Measurements from ENCODE around the gene COMMD3.
"Not testable (repeated sequence)": the region's sequence is repeated elsewhere in the genome, so short reads cannot be mapped to it uniquely, and the experiment has no call there.

The COMMD3 gene

GRCh38 chr10:22356324-22356873 lies 40.2 kb downstream of the COMMD3 start:
- DNase-seq (ENCODE audit: low read depth) = no peak
- TF ChIP-seq, protein P1, sequence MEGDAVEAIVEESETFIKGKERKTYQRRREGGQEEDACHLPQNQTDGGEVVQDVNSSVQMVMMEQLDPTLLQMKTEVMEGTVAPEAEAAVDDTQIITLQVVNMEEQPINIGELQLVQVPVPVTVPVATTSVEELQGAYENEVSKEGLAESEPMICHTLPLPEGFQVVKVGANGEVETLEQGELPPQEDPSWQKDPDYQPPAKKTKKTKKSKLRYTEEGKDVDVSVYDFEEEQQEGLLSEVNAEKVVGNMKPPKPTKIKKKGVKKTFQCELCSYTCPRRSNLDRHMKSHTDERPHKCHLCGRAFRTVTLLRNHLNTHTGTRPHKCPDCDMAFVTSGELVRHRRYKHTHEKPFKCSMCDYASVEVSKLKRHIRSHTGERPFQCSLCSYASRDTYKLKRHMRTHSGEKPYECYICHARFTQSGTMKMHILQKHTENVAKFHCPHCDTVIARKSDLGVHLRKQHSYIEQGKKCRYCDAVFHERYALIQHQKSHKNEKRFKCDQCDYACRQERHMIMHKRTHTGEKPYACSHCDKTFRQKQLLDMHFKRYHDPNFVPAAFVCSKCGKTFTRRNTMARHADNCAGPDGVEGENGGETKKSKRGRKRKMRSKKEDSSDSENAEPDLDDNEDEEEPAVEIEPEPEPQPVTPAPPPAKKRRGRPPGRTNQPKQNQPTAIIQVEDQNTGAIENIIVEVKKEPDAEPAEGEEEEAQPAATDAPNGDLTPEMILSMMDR (conservative IDR thresholded peaks at IDR 0.05; ENCODE audit: low read depth, low read length) = no peak
- no peak overlapping the region for H3K4me3 ChIP-seq (ENCODE audit: low read length)

DNA sequence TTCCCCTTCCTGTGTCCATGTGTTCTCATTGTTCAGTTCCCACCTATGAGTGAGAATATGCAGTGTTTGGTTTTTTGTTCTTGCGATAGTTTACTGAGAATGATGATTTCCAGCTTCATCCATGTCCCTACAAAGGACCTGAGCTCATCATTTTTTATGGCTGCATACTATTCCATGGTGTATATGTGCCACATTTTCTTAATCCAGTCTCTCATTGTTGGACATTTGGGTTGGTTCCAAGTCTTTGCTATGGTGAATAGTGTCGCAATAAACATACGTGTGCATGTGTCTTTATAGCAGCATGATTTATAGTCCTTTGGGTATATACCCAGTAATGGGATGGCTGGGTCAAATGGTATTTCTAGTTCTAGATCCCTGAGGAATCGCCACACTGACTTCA lies 41.6 kb downstream of the COMMD3 start:
- DNase-seq (ENCODE audit: low read depth); H3K4me3 ChIP-seq (ENCODE audit: low read length): not testable (repeated sequence)

GRCh38 chr10:22363305-22363704 lies 47.1 kb downstream of the COMMD3 start:
- TF ChIP-seq, protein P1 (conservative IDR thresholded peaks at IDR 0.05; ENCODE audit: low read depth, low read length) = no peak
- no peak overlapping the region for H3K4me3 ChIP-seq (ENCODE audit: low read length)
- no peak for DNase-seq (ENCODE audit: low read depth)

DNA sequence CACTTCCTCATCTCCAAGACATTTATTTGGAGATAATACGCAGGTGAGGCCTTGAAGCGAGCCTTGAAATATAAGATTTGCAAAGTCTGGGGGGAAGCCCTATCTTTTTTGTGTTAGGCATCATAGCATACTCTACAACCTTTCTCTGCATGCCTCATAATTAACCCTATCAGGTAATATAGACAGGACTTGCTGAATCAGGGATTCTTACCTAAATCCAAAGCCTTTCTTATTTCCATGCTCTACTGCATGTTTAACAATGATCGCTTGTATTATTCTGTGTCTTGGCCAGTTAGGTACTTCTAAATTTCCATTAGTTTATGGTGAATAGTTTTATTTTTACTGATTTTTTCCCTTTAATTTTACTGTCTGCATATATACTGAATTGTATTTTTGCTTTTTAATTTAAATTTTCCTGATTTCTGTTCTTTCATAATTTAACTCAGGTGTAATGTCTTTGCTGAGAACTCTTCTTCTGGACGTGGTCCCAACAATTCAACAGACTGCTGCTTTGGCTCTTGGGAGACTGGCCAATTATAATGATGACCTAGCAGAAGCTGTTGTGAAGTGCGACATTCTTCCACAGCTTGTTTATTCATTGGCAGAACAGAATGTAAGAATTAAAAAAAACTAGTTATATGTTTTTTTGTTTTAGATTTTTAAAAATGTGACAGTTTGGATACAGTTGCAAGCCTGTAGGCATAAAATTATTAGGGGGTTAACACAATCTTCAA lies 48.4 kb downstream of the COMMD3 start:
- TF ChIP-seq, protein P1 (conservative IDR thresholded peaks at IDR 0.05; ENCODE audit: low read depth, low read length) = no peak
- no peak for DNase-seq (ENCODE audit: low read depth)
- H3K4me3 ChIP-seq (ENCODE audit: low read length) = no peak overlapping the region

DNA sequence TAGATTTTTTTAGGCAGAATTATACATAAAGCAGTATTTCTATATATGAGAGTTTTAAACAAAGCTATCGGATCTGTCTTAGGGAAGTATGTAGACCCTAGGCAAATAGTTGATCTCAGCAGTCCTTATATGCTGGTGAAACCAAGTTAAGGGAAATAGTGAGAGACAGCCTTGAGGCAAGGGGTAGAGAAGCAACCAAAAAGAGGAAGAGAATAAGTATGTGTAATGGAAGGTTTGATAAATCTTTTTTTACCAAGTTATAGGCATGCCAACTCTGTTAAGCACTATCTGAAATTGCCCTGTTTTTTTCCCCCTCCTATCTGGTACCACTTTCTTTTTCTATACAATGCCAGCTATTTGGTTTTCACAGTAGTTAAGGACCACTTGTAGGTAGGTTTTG lies 49.0 kb downstream of the COMMD3 start:
- TF ChIP-seq, protein P1 (conservative IDR thresholded peaks at IDR 0.05; ENCODE audit: low read depth, low read length) = no peak
- no peak for DNase-seq (ENCODE audit: low read depth)
- no peak overlapping the region for H3K4me3 ChIP-seq (ENCODE audit: low read length)

DNA sequence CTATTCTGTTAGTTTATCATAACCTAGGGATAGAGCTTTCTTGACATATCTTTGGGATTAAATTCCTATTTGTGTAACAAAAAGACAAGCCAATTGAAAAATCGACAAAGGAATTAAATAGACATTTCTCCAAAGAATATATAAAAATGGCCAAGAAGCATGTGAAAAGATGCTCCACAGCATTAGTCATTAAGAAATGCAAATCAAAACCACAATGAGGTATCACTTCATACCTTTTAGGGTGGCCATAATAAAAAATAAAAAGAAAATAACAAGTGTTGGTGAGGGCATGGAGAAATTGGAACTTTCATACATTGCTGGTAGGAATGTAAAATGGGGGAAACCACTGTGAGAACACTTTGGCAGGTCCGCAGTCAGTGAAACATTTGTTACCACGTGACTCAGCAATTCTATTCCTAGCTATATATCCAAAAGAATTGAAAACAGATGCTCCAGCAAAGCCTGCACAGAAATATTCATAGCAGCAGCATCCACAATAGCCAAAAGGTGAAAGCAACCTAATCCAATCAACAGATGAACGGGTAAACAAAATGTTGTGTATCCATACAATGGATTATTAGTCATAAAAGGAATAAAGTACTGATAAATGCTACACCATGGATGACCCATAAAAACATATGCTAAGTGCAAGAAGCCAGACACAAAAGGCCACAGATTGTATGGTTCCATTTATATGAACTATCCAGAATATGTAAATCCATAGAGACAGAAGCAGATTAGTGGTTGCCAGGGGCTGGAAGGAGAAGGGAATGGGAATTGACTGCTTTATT lies 49.7 kb downstream of the COMMD3 start:
- TF ChIP-seq, protein P1 (conservative IDR thresholded peaks at IDR 0.05; ENCODE audit: low read depth, low read length) = no peak
- H3K4me3 ChIP-seq (ENCODE audit: low read length) = no peak overlapping the region
- DNase-seq (ENCODE audit: low read depth) = no peak

DNA sequence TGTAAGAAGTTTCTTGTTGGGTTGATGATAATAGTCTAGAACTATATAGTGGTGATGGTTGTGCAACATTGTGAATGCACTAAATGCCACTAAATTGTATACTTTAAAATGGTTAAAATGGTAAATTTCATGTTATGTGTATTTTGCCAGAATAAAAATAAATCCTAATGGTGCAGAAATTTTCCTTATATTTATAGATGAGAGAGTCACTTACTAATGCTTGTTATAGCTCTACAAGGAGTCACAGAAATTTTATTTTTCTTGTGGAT lies 50.2 kb downstream of the COMMD3 start:
- TF ChIP-seq, protein P1 (conservative IDR thresholded peaks at IDR 0.05; ENCODE audit: low read depth, low read length) = no peak
- no peak overlapping the region for H3K4me3 ChIP-seq (ENCODE audit: low read length)
- no peak for DNase-seq (ENCODE audit: low read depth)
